ENCODE measurements around the gene VEZT. TPM values are rescaled to one million over a fixed set of nuclear protein-coding genes. Genes with fewer than 3 reads are reported as not detected.
A peak's percentile ranks its signal among the peaks of the same experiment; 100 is the strongest.

VEZT gene
- total RNA-seq, 1 experiment from 2014 or later: 46.4 TPM

- Histone ChIP-seq H3K79me2 (ENCODE audit: insufficient read depth, low read length) (no peaks in the 10 kb centered on the region), H4K20me1 (ENCODE audit: insufficient read depth) (no peaks in the 10 kb centered on the region), H3K4me3 (replicated peaks in 1 of 2; ENCODE audit: low read depth in 1 of 2, low read length in 2 of 2) (no peak overlapping the region), H3K9me2 (ENCODE audit: insufficient read depth) (no peaks in the 10 kb centered on the region), H3K36me3 (ENCODE audit: control insufficient read depth in 1 of 2, insufficient read depth in 2 of 2, low read length in 2 of 2) (no peaks in the 10 kb centered on the region), H3K27me3 (ENCODE audit: insufficient read depth, low read length) (no peaks in the 10 kb centered on the region), H2AFZ (ENCODE audit: low read depth, low read length, poor library complexity, severe bottlenecking) (peak overlapping the region; percentile 54), H3K9ac (ENCODE audit: low read length) (no peak overlapping the region), H3K27ac (ENCODE audit: low read depth, low read length) (no peak overlapping the region), H3K9me3 (ENCODE audit: control insufficient read depth in 1 of 2, insufficient read depth in 1 of 2, low read depth in 1 of 2, low read length in 2 of 2) (no peaks in the 10 kb centered on the region), H3K4me2 (ENCODE audit: low read length) (no peak overlapping the region), H3K4me1 (ENCODE audit: control insufficient read depth in 1 of 2, insufficient read depth in 2 of 2, low read length in 2 of 2) (peaks cover 0 to 14% of the 10 kb centered on the region in 2 experiments; a peak in 2 of 4 replicates)
- intact Hi-C loops (cut with micrococcal nuclease): no loop called here
- no TSS peak for BruUV-seq (replicated peaks)
- CTCF ChIA-PET: interaction anchor here (1.5 kb wide), 1 partner anchor 208 kb away, joined by 5 read pairs; no protein-coding TSS in a partner anchor
- POLR2A ChIA-PET: no interaction called here
- RAD21 ChIA-PET (ENCODE audit: low non-redundant PET in 1 of 2, low total read pairs in 2 of 2, uncharacterized antibody in 2 of 2, unreplicated experiment in 2 of 2): interaction anchor here in 1 of 2 experiments (0.7 kb wide), 1 partner anchor 214 kb away, joined by 4 read pairs; no protein-coding TSS in a partner anchor
- no peak for DNase-seq (ENCODE audit: low read depth, low spot score)
- TF ChIP-seq ZBTB33 (IDR thresholded peaks at IDR 0.05; ENCODE audit: extremely low read depth, insufficient replicate concordance, low read length) (no peak), SRF (IDR thresholded peaks at IDR 0.05; ENCODE audit: low read depth) (no peak), ELF1 (IDR thresholded peaks at IDR 0.05; ENCODE audit: borderline replicate concordance, low read depth) (no peak), ATF3 (IDR thresholded peaks at IDR 0.05) (no peak), EGR1 (IDR thresholded peaks at IDR 0.05; ENCODE audit: low read depth) (no peak), MAX (IDR thresholded peaks at IDR 0.05) (no peak), JUND (IDR thresholded peaks at IDR 0.05) (no peak), SIN3A (IDR thresholded peaks at IDR 0.05; ENCODE audit: low read depth) (no peak), FOSL1 (IDR thresholded peaks at IDR 0.05; ENCODE audit: low read depth) (no peak), EZH2phosphoT487 (IDR thresholded peaks at IDR 0.05; ENCODE audit: borderline replicate concordance) (no peak), CEBPB (IDR thresholded peaks at IDR 0.05; ENCODE audit: low read depth) (no peak), YY1 (IDR thresholded peaks at IDR 0.05; ENCODE audit: extremely low read depth, insufficient replicate concordance, low read depth, low read length) (no peak), CTCF (IDR thresholded peaks at IDR 0.05 in 2 of 3, conservative IDR thresholded peaks at IDR 0.05 in 1 of 3; ENCODE audit: borderline replicate concordance in 1 of 3, insufficient read depth in 1 of 3, low read depth in 2 of 3, low read length in 2 of 3) (no peak), REST (IDR thresholded peaks at IDR 0.05; ENCODE audit: low read depth) (no peak), CBX3 (IDR thresholded peaks at IDR 0.05; ENCODE audit: low read depth) (no peak)
- ATAC-seq: no peak
Observed at GRCh38 chr12:95325501-95325900, 107.9 kb downstream of the VEZT start.

Data from HCT116 (cell line).